Body of pancreas (tissue), 4 donors: ENCODE data around the gene DLG2. TPM values are rescaled to one million over a fixed set of nuclear protein-coding genes. Genes with fewer than 3 reads are reported as not detected.

Experiments
- ATAC-seq: fragments of 150-250 bp; one replicate; pipeline ENCODE4 v1.9.1; 2016
- DNase-seq, 4 donors: peaks; one replicate each; pipeline ENCODE4 v3.0.0-alpha.2; 2019
- H3K27ac ChIP-seq, 4 donors: fragments of 200-600 bp; sonication (generic); 1 replicate in 3 of 4; 2 replicates in 1 of 4; pipeline versions ENCODE4 v1.5.1 to v1.6.1; 2016 to 2019; ENCODE audit warnings: mild to moderate bottlenecking in 1 of 4, mixed read lengths in 1 of 4, moderate library complexity in 1 of 4
- H3K27me3 ChIP-seq, 2 donors: fragments of 200-600 bp; sonication (generic); one replicate each; pipeline ENCODE4 v1.6.0; 2016; ENCODE audit warnings: mild to moderate bottlenecking in 1 of 2
- H3K36me3 ChIP-seq, 2 donors: fragments of 200-600 bp; sonication (generic); replicated peaks in 1 of 2; 2 replicates each; pipeline ENCODE4 v1.5.1; 2016; ENCODE audit warnings: low read depth in 2 of 2; ENCODE audit not compliant: insufficient read depth in 1 of 2
- H3K4me1 ChIP-seq: fragments of 200-600 bp; sonication (generic); one replicate; pipeline ENCODE4 v1.6.0; 2016
- H3K4me3 ChIP-seq, 2 donors: fragments of 200-600 bp; sonication (generic); 1 replicate in 1 of 2; 2 replicates in 1 of 2; pipeline ENCODE4 v1.5.1; 2016 to 2019
- H3K9me3 ChIP-seq, 3 donors: fragments of 200-600 bp; sonication (generic); 1 replicate in 2 of 3; 2 replicates in 1 of 3; pipeline ENCODE4 v1.5.1; 2016
- CTCF ChIP-seq, 7 experiments: fragments of 450-650 bp in 4 of 7; fragments of 200-600 bp in 3 of 7; sonication (generic) in 3 of 7; IDR thresholded peaks; one replicate each; pipeline ENCODE4 v1.5.1; 2016 to 2019; ENCODE audit warnings: antibody characterized with exemption in 7 of 7
- POLR2A ChIP-seq, 3 donors: fragments of 450-650 bp; IDR thresholded peaks; one replicate each; pipeline ENCODE4 v1.6.1; 2016; ENCODE audit warnings: antibody characterized with exemption in 3 of 3, mild to moderate bottlenecking in 2 of 3
- WGBS, 2 donors: methylation state at CpG; one replicate each; pipeline ENCODE4 v1.1.5; 2017; 5-methylcytosine and 5-hydroxymethylcytosine counted together
- intact Hi-C: fragments of 100-400 bp; cut with DNase I; formaldehyde crosslinking; loops from one replicate; pipeline ENCODE4 v1.15.1; 2023
- total RNA-seq, 2 donors: library from RNA; depleted of rRNA; stranded (reverse); fragments of >200 nt; gene quantifications; one replicate each; pipeline ENCODE4 v1.1.0, GENCODE V29; 2016

Gene DLG2
- total RNA-seq, 2 donors from 2014 or later, result 6.0 to 13.2 TPM

GRCh38 chr11:83635166-83635565, 1992.0 kb downstream of the DLG2 start:
- no peaks in the 10 kb centered on the region for H3K9me3 ChIP-seq

GRCh38 chr11:83630211-83630610, 1996.9 kb downstream of the DLG2 start:
- no peaks in the 10 kb centered on the region for H3K27me3 ChIP-seq

More at GRCh38 chr11:83635166-83635565, 1992.0 kb downstream of the DLG2 start:
- ATAC-seq (no peak), DNase-seq (no peak)
- TF ChIP-seq POLR2A (IDR thresholded peaks at IDR 0.05) (no peak), CTCF (IDR thresholded peaks at IDR 0.05) (no peak)
- intact Hi-C loops, result no loop called here
- Histone ChIP-seq H3K27me3 (no peaks in the 10 kb centered on the region), H3K27ac (no peak overlapping the region), H3K4me1 (no peaks in the 10 kb centered on the region), H3K4me3 (no peak overlapping the region), H3K36me3 (no peaks in the 10 kb centered on the region)
- 88 to 91% methylated on average over 3 of the region's 3 CpGs for WGBS, 2 donors

GRCh38 chr11:83629775-83630174, 1997.4 kb downstream of the DLG2 start:
- no peak for ATAC-seq
- Histone ChIP-seq H3K4me1 (no peaks in the 10 kb centered on the region), H3K27ac (no peak overlapping the region), H3K9me3 (no peaks in the 10 kb centered on the region), H3K36me3 (no peaks in the 10 kb centered on the region), H3K27me3 (no peaks in the 10 kb centered on the region), H3K4me3 (no peak overlapping the region)
- intact Hi-C loops, result no loop called here
- no peak for DNase-seq
- WGBS, 2 donors, result 62 to 66% methylated on average over 2 of the region's 2 CpGs
- TF ChIP-seq CTCF (IDR thresholded peaks at IDR 0.05), result no peak
- TF ChIP-seq POLR2A (IDR thresholded peaks at IDR 0.05), result no peak

More at GRCh38 chr11:83630211-83630610, 1996.9 kb downstream of the DLG2 start:
- H3K9me3 ChIP-seq, result no peaks in the 10 kb centered on the region
- H3K27ac ChIP-seq, result no peak overlapping the region
- DNase-seq (no peak), ATAC-seq (no peak)
- TF ChIP-seq CTCF (IDR thresholded peaks at IDR 0.05), result no peak
- no peak for TF ChIP-seq POLR2A (IDR thresholded peaks at IDR 0.05)
- no peaks in the 10 kb centered on the region for H3K4me1 ChIP-seq
- H3K4me3 ChIP-seq, result no peak overlapping the region
- 85 to 94% methylated on average over 1 of the region's 1 CpG for WGBS, 2 donors
- H3K36me3 ChIP-seq, result no peaks in the 10 kb centered on the region
- intact Hi-C loops, result no loop called here

GRCh38 chr11:83628622-83629355, 1998.4 kb downstream of the DLG2 start:
- H3K4me3 ChIP-seq, result no peak overlapping the region
- TF ChIP-seq CTCF (IDR thresholded peaks at IDR 0.05), result no peak
- no peak for TF ChIP-seq POLR2A (IDR thresholded peaks at IDR 0.05)
- no peak for ATAC-seq
- H3K9me3 ChIP-seq, result no peaks in the 10 kb centered on the region
- 60 to 65% methylated on average over 5 of the region's 5 CpGs for WGBS, 2 donors
- intact Hi-C loops, result no loop called here
- H3K4me1 ChIP-seq, result peaks cover 2% of the 10 kb centered on the region
- H3K27ac ChIP-seq, result no peak overlapping the region
- no peaks in the 10 kb centered on the region for H3K36me3 ChIP-seq
- no peaks in the 10 kb centered on the region for H3K27me3 ChIP-seq
- DNase-seq, result no peak

- Histone ChIP-seq H3K4me1 (peaks cover 3% of the 10 kb centered on the region), H3K36me3 (no peaks in the 10 kb centered on the region), H3K27ac (no peak overlapping the region), H3K9me3 (no peaks in the 10 kb centered on the region), H3K27me3 (no peaks in the 10 kb centered on the region), H3K4me3 (no peak overlapping the region)
- ATAC-seq (no peak), DNase-seq (no peak)
- intact Hi-C loops, result no loop called here
- TF ChIP-seq CTCF (IDR thresholded peaks at IDR 0.05) (no peak), POLR2A (IDR thresholded peaks at IDR 0.05) (no peak)
- WGBS, 2 donors, result 81 to 87% methylated on average over 3 of the region's 3 CpGs
These were observed 2001.8 kb downstream of the DLG2 start for GRCh38 chr11:83625336-83625735.
